ENCODE data around the gene TMCC1. TPM values are rescaled to one million over a fixed set of nuclear protein-coding genes. Genes with fewer than 3 reads are reported as not detected.

TMCC1 gene
- total and polyA plus RNA-seq, 4 donors, result 10.2 to 60.0 (median 11.0) TPM

GRCh38 chr3:129608087-129608935, 285.2 kb downstream of the TMCC1 start:
- H3K4me3 ChIP-seq (ENCODE audit: low read depth in 1 of 3, low read length in 3 of 3), result no peak overlapping the region
- no peak overlapping the region for H3K9ac ChIP-seq (ENCODE audit: low read depth in 1 of 2, low read length in 2 of 2)
- 68% methylated on average over 17 of the region's 17 CpGs for WGBS
- H3K27me3 ChIP-seq (ENCODE audit: control insufficient read depth in 4 of 4, insufficient read depth in 4 of 4, low read length in 3 of 4), result no peaks in the 10 kb centered on the region
- TF ChIP-seq TAF1 (conservative IDR thresholded peaks at IDR 0.05), result no peak
- TF ChIP-seq NR2F2 (IDR thresholded peaks at IDR 0.05), result peak; percentile 86
- TF ChIP-seq JUND (IDR thresholded peaks at IDR 0.05), result no peak
- TF ChIP-seq RAD21 (IDR thresholded peaks at IDR 0.05), result peak; percentile 58
- no peak for TF ChIP-seq SP1 (IDR thresholded peaks at IDR 0.05)
- TF ChIP-seq GABPA (IDR thresholded peaks at IDR 0.05 in 1 of 2, conservative IDR thresholded peaks at IDR 0.05 in 1 of 2), result no peak
- TF ChIP-seq ZBTB33 (IDR thresholded peaks at IDR 0.05), result no peak
- TF ChIP-seq FOXA2 (IDR thresholded peaks at IDR 0.05), result no peak
- no peak for TF ChIP-seq ATF3 (IDR thresholded peaks at IDR 0.05)
- no peak for TF ChIP-seq CTCF (IDR thresholded peaks at IDR 0.05; ENCODE audit: low read depth, low read length, missing input control)
- no peak for TF ChIP-seq RXRA (IDR thresholded peaks at IDR 0.05)
- no peak for TF ChIP-seq HNF4G (IDR thresholded peaks at IDR 0.05)
- no peak for TF ChIP-seq MAX (IDR thresholded peaks at IDR 0.05)
- no peaks in the 10 kb centered on the region for H3K36me3 ChIP-seq (ENCODE audit: control insufficient read depth in 4 of 4, insufficient read depth in 3 of 4, low read depth in 1 of 4, low read length in 3 of 4)
- peaks cover 3 to 26% (median 11%) of the 10 kb centered on the region in 4 donors for H3K4me1 ChIP-seq (ENCODE audit: control insufficient read depth in 4 of 4, insufficient read depth in 4 of 4, low read length in 3 of 4)
- peak overlapping the region; percentile 75 to 79 for H3K27ac ChIP-seq (ENCODE audit: low read depth in 1 of 2, low read length in 2 of 2)
- H3K9me3 ChIP-seq (ENCODE audit: control insufficient read depth in 4 of 4, low read length in 3 of 4), result no peaks in the 10 kb centered on the region
- DNase-seq (ENCODE audit: low spot score), result no peak

- Histone ChIP-seq H3K9ac (ENCODE audit: low read depth in 1 of 2, low read length in 2 of 2) (peak overlapping the region in 1 of 2 donors; percentile 69), H3K27ac (ENCODE audit: low read depth in 1 of 2, low read length in 2 of 2) (peak overlapping the region; percentile 75 to 79), H3K27me3 (ENCODE audit: control insufficient read depth in 4 of 4, insufficient read depth in 4 of 4, low read length in 3 of 4) (no peaks in the 10 kb centered on the region), H3K36me3 (ENCODE audit: control insufficient read depth in 4 of 4, insufficient read depth in 3 of 4, low read depth in 1 of 4, low read length in 3 of 4) (no peaks in the 10 kb centered on the region), H3K4me3 (ENCODE audit: low read depth in 1 of 3, low read length in 3 of 3) (peak overlapping the region; percentile 18 to 63 (median 53)), H3K4me1 (ENCODE audit: control insufficient read depth in 4 of 4, insufficient read depth in 4 of 4, low read length in 3 of 4) (peaks cover 3 to 30% (median 11%) of the 10 kb centered on the region in 4 donors), H3K9me3 (ENCODE audit: control insufficient read depth in 4 of 4, low read length in 3 of 4) (no peaks in the 10 kb centered on the region)
- WGBS, result 60% methylated on average over 18 of the region's 18 CpGs
- DNase-seq (ENCODE audit: low spot score), result no peak
- no peak for TF ChIP-seq JUND (IDR thresholded peaks at IDR 0.05)
- TF ChIP-seq EGR1 (IDR thresholded peaks at IDR 0.05; ENCODE audit: low read depth in 2 of 2), result no peak
- TF ChIP-seq SP1 (IDR thresholded peaks at IDR 0.05), result no peak
- no peak for TF ChIP-seq REST (IDR thresholded peaks at IDR 0.05)
These were observed 286.0 kb downstream of the TMCC1 start for GRCh38 chr3:129607391-129608068.

Measured in liver (tissue), 9 donors.